Stimulated activated memory B cell treated with anti-CD40 and anti-IgM and Interleukin-4, amounts not matched to agents 10 μg/mL and 1 μg/mL and 100 μg/mL, for 72 hours (primary cell): Measurements from ENCODE around the gene ADGRV1.

Source experiments
- ATAC-seq: fragments of 150-1000 bp; cut with Tn5 transposase; 2 replicates; pipeline ENCODE4 v1.10.0; 2021
- H3K27ac Mint-ChIP-seq: one replicate; pipeline ENCODE4 v1.8.0; 2022; ENCODE audit warnings: mild to moderate bottlenecking, mixed read lengths
- H3K27me3 Mint-ChIP-seq: one replicate; pipeline ENCODE4 v1.8.0; 2022; ENCODE audit warnings: mixed read lengths
- H3K36me3 Mint-ChIP-seq: one replicate; pipeline ENCODE4 v1.8.0; 2022; ENCODE audit warnings: mixed read lengths
- H3K4me1 Mint-ChIP-seq: one replicate; pipeline ENCODE4 v1.8.0; 2022; ENCODE audit warnings: mixed read lengths
- H3K4me3 Mint-ChIP-seq: one replicate; pipeline ENCODE4 v1.8.0; 2022; ENCODE audit warnings: mild to moderate bottlenecking, moderate library complexity, mixed read lengths
- H3K9me3 Mint-ChIP-seq: one replicate; pipeline ENCODE4 v1.8.0; 2022; ENCODE audit warnings: mixed read lengths

The ADGRV1 gene

GRCh38 chr5:90881626-90882150 lies 323.1 kb downstream of the ADGRV1 start:
- Mint-ChIP-seq H3K27me3 (peaks cover 14% of the 10 kb centered on the region), H3K4me1 (no peaks in the 10 kb centered on the region), H3K9me3 (no peaks in the 10 kb centered on the region), H3K36me3 (no peaks in the 10 kb centered on the region), H3K27ac (no peak overlapping the region), H3K4me3 (no peak overlapping the region)
- no peak for ATAC-seq

- no peak overlapping the region for H3K4me3 Mint-ChIP-seq
Measured at GRCh38 chr5:90882448-90882847, 323.9 kb downstream of the ADGRV1 start.

GRCh38 chr5:90885180-90885868 lies 326.7 kb downstream of the ADGRV1 start:
- H3K9me3 Mint-ChIP-seq, result no peaks in the 10 kb centered on the region
- H3K4me1 Mint-ChIP-seq, result no peaks in the 10 kb centered on the region
- no peak overlapping the region for H3K27ac Mint-ChIP-seq
- H3K36me3 Mint-ChIP-seq, result no peaks in the 10 kb centered on the region
- no peak for ATAC-seq
- no peak overlapping the region for H3K4me3 Mint-ChIP-seq
- H3K27me3 Mint-ChIP-seq, result peaks cover 12% of the 10 kb centered on the region

More at GRCh38 chr5:90882448-90882847, 323.9 kb downstream of the ADGRV1 start:
- no peak for ATAC-seq
- no peaks in the 10 kb centered on the region for H3K9me3 Mint-ChIP-seq
- no peaks in the 10 kb centered on the region for H3K4me1 Mint-ChIP-seq
- H3K27me3 Mint-ChIP-seq, result peaks cover 12% of the 10 kb centered on the region
- no peak overlapping the region for H3K27ac Mint-ChIP-seq
- no peaks in the 10 kb centered on the region for H3K36me3 Mint-ChIP-seq

DNA sequence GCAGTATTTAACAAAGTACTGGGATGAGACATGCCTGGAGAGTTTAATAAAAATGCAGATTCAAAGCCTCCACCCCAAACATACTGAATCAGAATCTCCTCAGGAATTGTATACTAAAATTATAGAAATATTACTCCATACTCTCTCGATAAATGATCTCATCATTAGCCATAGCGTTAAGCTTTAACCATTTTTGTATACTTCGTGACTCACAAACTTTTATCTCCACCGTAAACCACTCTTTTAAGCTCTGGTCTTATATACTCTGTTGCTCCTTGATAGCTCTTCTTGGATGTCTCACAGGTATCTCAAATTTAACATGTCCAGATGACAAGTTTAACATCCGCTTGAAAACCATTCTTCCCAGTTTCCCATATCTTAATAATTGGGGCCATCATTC lies 327.8 kb downstream of the ADGRV1 start:
- Mint-ChIP-seq H3K4me1 (no peaks in the 10 kb centered on the region), H3K27me3 (peaks cover 12% of the 10 kb centered on the region), H3K9me3 (no peaks in the 10 kb centered on the region), H3K4me3 (no peak overlapping the region), H3K27ac (no peak overlapping the region), H3K36me3 (no peaks in the 10 kb centered on the region)
- no peak for ATAC-seq

- ATAC-seq, result no peak
- Mint-ChIP-seq H3K27ac (no peak overlapping the region), H3K36me3 (no peaks in the 10 kb centered on the region), H3K27me3 (peaks cover 12% of the 10 kb centered on the region), H3K4me3 (no peak overlapping the region), H3K4me1 (no peaks in the 10 kb centered on the region), H3K9me3 (no peaks in the 10 kb centered on the region)
Measured at GRCh38 chr5:90888511-90889324, 330.1 kb downstream of the ADGRV1 start.

DNA sequence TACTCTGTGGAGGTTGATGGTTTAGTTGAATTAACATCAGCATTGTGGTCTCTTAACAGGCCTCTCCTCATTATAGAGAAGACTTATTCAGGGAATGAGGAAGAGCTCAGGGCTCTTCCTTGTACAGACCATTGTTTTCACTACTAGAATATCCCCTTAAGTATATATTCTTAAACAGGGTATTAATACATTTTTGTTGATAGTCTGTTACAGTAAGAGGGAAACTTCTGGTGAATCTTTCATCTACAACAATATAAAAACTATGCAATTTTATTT lies 330.7 kb downstream of the ADGRV1 start:
- no peak for ATAC-seq
- no peak overlapping the region for H3K27ac Mint-ChIP-seq
- H3K9me3 Mint-ChIP-seq, result no peaks in the 10 kb centered on the region
- peaks cover 12% of the 10 kb centered on the region for H3K27me3 Mint-ChIP-seq
- H3K4me3 Mint-ChIP-seq, result no peak overlapping the region
- H3K36me3 Mint-ChIP-seq, result no peaks in the 10 kb centered on the region
- H3K4me1 Mint-ChIP-seq, result no peaks in the 10 kb centered on the region

DNA sequence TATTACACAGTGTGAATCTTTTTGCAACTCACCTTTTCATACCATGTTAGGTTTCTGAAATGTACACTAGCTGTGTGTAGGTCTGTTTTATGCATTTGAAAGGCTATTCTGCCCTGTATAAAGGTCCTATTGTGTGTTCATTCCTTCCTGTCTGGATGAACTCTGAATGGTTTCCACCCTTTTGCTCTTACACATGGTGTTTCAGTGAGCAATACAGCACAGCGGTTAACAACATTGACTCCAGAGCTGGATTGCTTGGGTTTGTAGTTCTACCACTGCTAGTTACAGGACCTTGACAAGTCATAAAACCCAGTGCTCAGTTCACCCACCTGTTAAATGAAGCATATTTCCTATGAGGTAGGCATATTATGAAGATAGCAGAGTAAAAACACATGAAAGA lies 331.6 kb downstream of the ADGRV1 start:
- H3K4me3 Mint-ChIP-seq, result no peak overlapping the region
- no peaks in the 10 kb centered on the region for H3K4me1 Mint-ChIP-seq
- H3K27ac Mint-ChIP-seq, result no peak overlapping the region
- H3K36me3 Mint-ChIP-seq, result no peaks in the 10 kb centered on the region
- no peak for ATAC-seq
- H3K9me3 Mint-ChIP-seq, result no peaks in the 10 kb centered on the region
- H3K27me3 Mint-ChIP-seq, result peaks cover 12% of the 10 kb centered on the region

GRCh38 chr5:90894866-90895420 lies 336.3 kb downstream of the ADGRV1 start:
- H3K36me3 Mint-ChIP-seq, result no peaks in the 10 kb centered on the region
- H3K4me1 Mint-ChIP-seq, result no peaks in the 10 kb centered on the region
- H3K27ac Mint-ChIP-seq, result no peak overlapping the region
- no peaks in the 10 kb centered on the region for H3K9me3 Mint-ChIP-seq
- no peak for ATAC-seq
- H3K27me3 Mint-ChIP-seq, result no peaks in the 10 kb centered on the region
- H3K4me3 Mint-ChIP-seq, result no peak overlapping the region

DNA sequence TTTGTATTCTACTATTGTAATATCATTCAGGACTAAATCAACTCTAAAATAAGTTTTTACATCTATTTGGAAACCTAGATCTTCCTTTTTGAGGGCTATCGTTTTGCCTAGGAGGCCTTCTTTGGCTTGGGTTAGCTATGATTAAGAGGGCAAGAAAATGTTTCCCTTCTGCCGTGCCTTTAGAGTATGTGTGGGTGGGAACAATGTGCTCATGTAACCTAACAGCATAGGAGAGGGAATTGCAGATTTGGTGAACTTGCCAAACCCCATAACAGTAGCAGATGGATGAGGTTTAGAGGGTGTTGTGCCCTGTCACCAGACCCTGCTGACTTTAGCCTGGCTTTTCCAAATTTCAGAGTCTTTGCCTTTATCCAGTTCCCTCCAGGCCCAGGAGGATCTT lies 339.0 kb downstream of the ADGRV1 start:
- Mint-ChIP-seq H3K27ac (no peak overlapping the region), H3K4me3 (no peak overlapping the region), H3K9me3 (no peaks in the 10 kb centered on the region), H3K27me3 (no peaks in the 10 kb centered on the region), H3K4me1 (no peaks in the 10 kb centered on the region), H3K36me3 (no peaks in the 10 kb centered on the region)
- ATAC-seq, result no peak

- Mint-ChIP-seq H3K9me3 (no peaks in the 10 kb centered on the region), H3K27ac (no peak overlapping the region), H3K36me3 (no peaks in the 10 kb centered on the region), H3K27me3 (no peaks in the 10 kb centered on the region), H3K4me1 (no peaks in the 10 kb centered on the region), H3K4me3 (no peak overlapping the region)
- no peak for ATAC-seq
Measured at GRCh38 chr5:90898326-90899013, 339.9 kb downstream of the ADGRV1 start.

- Mint-ChIP-seq H3K9me3 (no peaks in the 10 kb centered on the region), H3K36me3 (no peaks in the 10 kb centered on the region), H3K27ac (no peak overlapping the region), H3K4me1 (no peaks in the 10 kb centered on the region), H3K4me3 (no peak overlapping the region), H3K27me3 (no peaks in the 10 kb centered on the region)
- ATAC-seq, result no peak
Measured at GRCh38 chr5:90899014-90899604, 340.5 kb downstream of the ADGRV1 start.

GRCh38 chr5:90901261-90901660 lies 342.7 kb downstream of the ADGRV1 start:
- no peaks in the 10 kb centered on the region for H3K27me3 Mint-ChIP-seq
- no peaks in the 10 kb centered on the region for H3K9me3 Mint-ChIP-seq

GRCh38 chr5:90902170-90902569 lies 343.6 kb downstream of the ADGRV1 start:
- Mint-ChIP-seq H3K36me3 (no peaks in the 10 kb centered on the region), H3K27me3 (no peaks in the 10 kb centered on the region), H3K4me3 (no peak overlapping the region), H3K4me1 (no peaks in the 10 kb centered on the region), H3K27ac (no peak overlapping the region), H3K9me3 (no peaks in the 10 kb centered on the region)
- ATAC-seq, result no peak

More at GRCh38 chr5:90901261-90901660, 342.7 kb downstream of the ADGRV1 start:
- Mint-ChIP-seq H3K4me1 (no peaks in the 10 kb centered on the region), H3K27ac (no peak overlapping the region), H3K36me3 (no peaks in the 10 kb centered on the region), H3K4me3 (no peak overlapping the region)
- no peak for ATAC-seq

DNA sequence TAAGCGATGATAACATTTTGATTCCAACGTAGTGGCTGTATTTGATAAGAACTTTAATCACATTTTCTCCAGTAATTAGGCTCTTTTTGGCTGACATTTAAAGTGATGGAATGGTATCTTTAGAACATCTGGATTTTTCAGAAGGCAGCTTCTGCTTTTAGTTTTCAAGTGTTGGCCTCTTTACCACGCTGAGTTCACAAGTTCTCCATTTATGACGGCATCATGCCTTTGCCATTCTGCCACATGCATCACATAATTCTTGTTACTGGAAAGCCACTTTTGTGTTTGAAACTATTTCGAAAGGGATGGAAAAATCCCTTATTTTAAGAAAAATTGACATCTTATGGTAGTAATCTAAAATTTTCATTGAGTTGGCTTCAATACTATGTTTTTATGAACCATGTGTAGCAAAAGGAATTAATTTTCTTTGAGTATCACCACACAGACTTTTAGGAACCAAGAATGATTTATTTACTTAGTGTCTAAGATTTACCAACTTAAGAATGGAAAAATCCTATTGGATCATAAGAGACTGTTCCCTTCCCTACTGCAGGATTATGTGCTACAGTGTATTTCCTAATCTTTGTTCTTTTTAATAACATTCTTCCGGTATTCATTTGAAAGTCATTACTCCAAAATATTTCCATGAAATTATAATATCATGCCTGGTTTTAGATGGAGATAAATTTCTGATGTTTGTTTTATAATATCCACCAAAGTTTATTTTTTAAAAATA lies 344.2 kb downstream of the ADGRV1 start:
- no peaks in the 10 kb centered on the region for H3K4me1 Mint-ChIP-seq
- H3K36me3 Mint-ChIP-seq, result no peaks in the 10 kb centered on the region
- H3K27me3 Mint-ChIP-seq, result no peaks in the 10 kb centered on the region
- H3K27ac Mint-ChIP-seq, result no peak overlapping the region
- no peak for ATAC-seq
- no peaks in the 10 kb centered on the region for H3K9me3 Mint-ChIP-seq
- no peak overlapping the region for H3K4me3 Mint-ChIP-seq
